Keratinocyte (primary cell): Measurements from ENCODE around the gene FCMR. TPM values are rescaled to one million over a fixed set of nuclear protein-coding genes. Genes with fewer than 3 reads are reported as not detected.

Experiments used
- DNase-seq: peaks from one replicate; pipeline ENCODE4 v3.0.0-alpha.2; 2011; ENCODE audit warnings: low read depth, missing footprints, low spot score
- FAIRE-seq: peaks from 2 replicates; lab custom pipeline; 2011; peaks lifted over from hg19 to GRCh38; lab: Jason Lieb, UNC
- H2AFZ ChIP-seq: 2 replicates; pipeline ENCODE4 v1.6.0; 2012; ENCODE audit warnings: low read length, control low read depth, inconsistent platforms; ENCODE audit not compliant: control insufficient read depth
- H3K27ac ChIP-seq: 2 replicates; pipeline ENCODE4 v1.5.1; 2011; ENCODE audit warnings: low read length; ENCODE audit not compliant: control insufficient read depth, insufficient read depth
- H3K27me3 ChIP-seq: 3 replicates; pipeline ENCODE4 v1.6.0; 2011; ENCODE audit warnings: low read length; ENCODE audit not compliant: control insufficient read depth, insufficient read depth; ENCODE audit errors: extremely low read depth
- H3K36me3 ChIP-seq, 2 experiments: 2 replicates in 1 of 2; 3 replicates in 1 of 2; pipeline ENCODE4 v1.5.1; 2011; ENCODE audit warnings: low read length in 2 of 2, mild to moderate bottlenecking in 1 of 2; ENCODE audit not compliant: control insufficient read depth in 2 of 2, insufficient read depth in 2 of 2; ENCODE audit errors: extremely low read depth in 1 of 2
- H3K4me1 ChIP-seq: 3 replicates; pipeline ENCODE4 v1.5.1; 2011; ENCODE audit warnings: low read length; ENCODE audit not compliant: control insufficient read depth, insufficient read depth; ENCODE audit errors: extremely low read depth
- H3K4me2 ChIP-seq: 3 replicates; pipeline ENCODE4 v1.6.0; 2011; ENCODE audit warnings: low read depth, low read length; ENCODE audit not compliant: control insufficient read depth, insufficient read depth; ENCODE audit errors: extremely low read depth
- H3K4me3 ChIP-seq, 3 experiments: fragments of 200-600 bp in 1 of 3; sonication (generic) in 1 of 3; 2 replicates in 2 of 3; 3 replicates in 1 of 3; pipeline ENCODE4 v1.5.1; 2011 to 2016; ENCODE audit warnings: low read length in 3 of 3, mild to moderate bottlenecking in 3 of 3, control low read depth in 2 of 3, inconsistent platforms in 1 of 3, low read depth in 1 of 3, mixed read lengths in 1 of 3, mixed run types in 1 of 3, moderate library complexity in 1 of 3; ENCODE audit not compliant: control insufficient read depth in 2 of 3, insufficient read depth in 2 of 3; ENCODE audit errors: extremely low read depth in 1 of 3
- H3K79me2 ChIP-seq: 2 replicates; pipeline ENCODE4 v1.6.0; 2012; ENCODE audit warnings: low read length; ENCODE audit not compliant: control insufficient read depth, insufficient read depth
- H3K9ac ChIP-seq: 3 replicates; pipeline ENCODE4 v1.6.0; 2011; ENCODE audit warnings: low read length; ENCODE audit not compliant: control insufficient read depth, insufficient read depth; ENCODE audit errors: extremely low read depth
- H3K9me1 ChIP-seq: 3 replicates; pipeline ENCODE4 v1.6.0; 2011; ENCODE audit warnings: low read length; ENCODE audit not compliant: control insufficient read depth, insufficient read depth; ENCODE audit errors: extremely low read depth
- H3K9me3 ChIP-seq: 2 replicates; pipeline ENCODE4 v1.5.1; 2012; ENCODE audit warnings: low read depth, low read length; ENCODE audit not compliant: control insufficient read depth
- H4K20me1 ChIP-seq: 3 replicates; pipeline ENCODE4 v1.6.0; 2011; ENCODE audit warnings: low read length; ENCODE audit not compliant: control insufficient read depth, insufficient read depth; ENCODE audit errors: extremely low read depth
- EZH2 ChIP-seq: IDR thresholded peaks from one replicate; pipeline ENCODE4 v1.6.1; 2012; ENCODE audit warnings: inconsistent platforms, mild to moderate bottlenecking, low read length, moderate library complexity
- dilution Hi-C: fragments of 300-500 bp; cut with MboI; formaldehyde crosslinking; loops from one replicate; pipeline ENCODE4 v1.7.0; 2020; ENCODE audit warnings: low sequenced_read_pairs; ENCODE audit not compliant: extremely low pct_ligation_motif_present
- polyA plus RNA-seq, 5 experiments: library from polyadenylated mRNA; depleted of rRNA in 3 of 5; stranded (reverse) in 3 of 5; stranded (forward) in 1 of 5; unstranded in 1 of 5; fragments of >200 nt; gene quantifications; 1 replicate in 1 of 5; 2 replicates in 3 of 5; 3 replicates in 1 of 5; pipeline versions ENCODE4 v1.2.1 to v1.2.3, GENCODE V29; 2011 to 2012; ENCODE audit warnings: missing spikeins in 2 of 5, low read depth in 1 of 5, low replicate concordance in 1 of 5
- TF ChIP-seq, protein P1 (sequence below), 3 experiments: IDR thresholded peaks in 1 of 3; conservative IDR thresholded peaks in 1 of 3; optimal IDR thresholded peaks in 1 of 3; 2 replicates in 2 of 3; 3 replicates in 1 of 3; pipeline versions ENCODE3 to v1.5.1; 2011; ENCODE audit warnings: low read length in 3 of 3, mild to moderate bottlenecking in 3 of 3, moderate library complexity in 2 of 3, control low read depth in 1 of 3, inconsistent platforms in 1 of 3; ENCODE audit not compliant: insufficient read depth in 2 of 3; ENCODE audit errors: extremely low read depth in 1 of 3

Gene FCMR
- polyA plus RNA-seq, 1 donor (not counting 4 experiments of a cell fraction or from before 2014, with no cell fraction given), result 1.8 TPM

DNA sequence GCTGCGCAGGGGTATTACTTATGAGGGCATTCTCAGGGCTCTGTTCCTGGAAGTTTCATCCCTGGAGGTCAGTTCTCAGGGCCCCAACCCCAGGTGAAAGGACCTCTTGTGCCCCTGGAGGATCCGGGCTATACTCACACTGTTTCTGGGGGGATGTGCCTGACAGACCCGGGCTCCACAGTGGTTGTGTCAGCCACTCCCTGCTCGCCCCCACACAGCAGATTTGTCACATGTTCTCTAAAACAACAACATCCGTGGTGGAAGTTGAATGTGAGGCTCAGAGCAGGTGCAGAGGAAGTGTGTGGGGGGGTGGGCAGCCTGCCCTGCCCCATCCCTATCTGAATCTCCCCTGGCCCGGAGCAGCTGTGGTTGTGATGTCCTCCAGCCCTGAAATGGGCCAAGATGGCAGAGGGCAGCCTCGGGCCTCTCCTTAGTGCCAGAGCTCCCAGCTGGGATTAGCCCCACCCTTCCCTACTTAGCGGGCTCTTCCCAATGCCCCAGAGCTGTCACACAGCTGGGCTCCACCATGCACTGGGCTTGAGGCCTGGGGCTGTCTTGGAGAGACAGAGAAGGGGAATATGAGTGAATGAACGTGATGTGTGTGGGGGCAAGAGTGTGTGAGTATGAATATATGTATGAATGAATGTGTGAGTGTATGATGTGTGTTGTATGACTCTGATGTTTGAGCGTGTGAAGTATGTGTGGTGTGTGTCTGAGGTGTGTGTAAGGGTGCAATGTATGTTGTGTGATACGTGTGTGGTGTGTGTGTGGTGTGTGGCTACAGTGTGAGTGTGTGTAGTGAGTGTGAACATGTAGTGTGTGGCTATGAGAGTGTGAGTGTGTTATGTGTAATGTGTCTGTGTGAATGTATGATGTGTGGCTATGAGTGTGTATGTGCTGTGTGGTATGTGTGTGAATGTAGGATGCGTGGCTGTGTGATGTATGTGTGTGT lies 1.5 kb upstream of the FCMR start:
- H2AFZ ChIP-seq, result no peak overlapping the region
- no peak overlapping the region for H3K27ac ChIP-seq
- dilution Hi-C loops, result loop anchor here (10.0 kb wide), 1 partner anchor 62 kb away; no protein-coding TSS in a partner anchor

DNA sequence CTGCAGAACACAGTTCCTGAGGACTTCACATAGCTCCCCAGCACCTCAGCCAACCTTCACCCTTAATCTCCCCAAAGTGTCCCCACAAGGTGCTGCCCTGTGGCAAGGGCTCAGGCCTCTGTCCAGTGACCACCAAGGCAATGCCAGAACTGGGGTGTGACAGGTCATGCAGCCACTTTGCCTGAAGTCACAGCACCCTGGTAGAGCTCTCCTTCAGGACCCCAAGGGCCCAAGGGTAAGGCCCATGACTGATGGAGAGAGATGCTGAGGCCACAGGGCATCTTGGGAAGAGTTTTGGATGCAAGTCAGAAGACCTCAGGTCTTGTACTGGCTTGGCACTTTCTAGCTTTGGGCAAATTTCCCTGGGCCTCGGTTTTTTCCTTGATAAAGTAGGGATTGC lies 783 bp upstream of the FCMR start:
- TF ChIP-seq, protein P1, sequence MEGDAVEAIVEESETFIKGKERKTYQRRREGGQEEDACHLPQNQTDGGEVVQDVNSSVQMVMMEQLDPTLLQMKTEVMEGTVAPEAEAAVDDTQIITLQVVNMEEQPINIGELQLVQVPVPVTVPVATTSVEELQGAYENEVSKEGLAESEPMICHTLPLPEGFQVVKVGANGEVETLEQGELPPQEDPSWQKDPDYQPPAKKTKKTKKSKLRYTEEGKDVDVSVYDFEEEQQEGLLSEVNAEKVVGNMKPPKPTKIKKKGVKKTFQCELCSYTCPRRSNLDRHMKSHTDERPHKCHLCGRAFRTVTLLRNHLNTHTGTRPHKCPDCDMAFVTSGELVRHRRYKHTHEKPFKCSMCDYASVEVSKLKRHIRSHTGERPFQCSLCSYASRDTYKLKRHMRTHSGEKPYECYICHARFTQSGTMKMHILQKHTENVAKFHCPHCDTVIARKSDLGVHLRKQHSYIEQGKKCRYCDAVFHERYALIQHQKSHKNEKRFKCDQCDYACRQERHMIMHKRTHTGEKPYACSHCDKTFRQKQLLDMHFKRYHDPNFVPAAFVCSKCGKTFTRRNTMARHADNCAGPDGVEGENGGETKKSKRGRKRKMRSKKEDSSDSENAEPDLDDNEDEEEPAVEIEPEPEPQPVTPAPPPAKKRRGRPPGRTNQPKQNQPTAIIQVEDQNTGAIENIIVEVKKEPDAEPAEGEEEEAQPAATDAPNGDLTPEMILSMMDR (optimal IDR thresholded peaks at IDR 0.05 in 1 of 3, IDR thresholded peaks at IDR 0.05 in 1 of 3, conservative IDR thresholded peaks at IDR 0.05 in 1 of 3; ENCODE audit: extremely low read depth in 1 of 3, insufficient read depth in 2 of 3, low read length in 3 of 3), result no peak
- TF ChIP-seq EZH2, result no peak
- no peak overlapping the region for H3K4me2 ChIP-seq
- no peak overlapping the region for H3K27ac ChIP-seq
- no peaks in the 10 kb centered on the region for H3K9me3 ChIP-seq
- H3K9me1 ChIP-seq, result no peaks in the 10 kb centered on the region
- no peaks in the 10 kb centered on the region for H3K27me3 ChIP-seq
- DNase-seq (no peak), FAIRE-seq (no peak)
- dilution Hi-C loops, result loop anchor here (10.0 kb wide), 1 partner anchor 62 kb away; no protein-coding TSS in a partner anchor
- no peak overlapping the region for H3K4me3 ChIP-seq
- no peaks in the 10 kb centered on the region for H3K4me1 ChIP-seq
- H4K20me1 ChIP-seq, result no peaks in the 10 kb centered on the region
- no peaks in the 10 kb centered on the region for H3K79me2 ChIP-seq
- no peak overlapping the region for H2AFZ ChIP-seq
- no peaks in the 10 kb centered on the region for H3K36me3 ChIP-seq
- no peak overlapping the region for H3K9ac ChIP-seq

More for the DNA sequence above, 1.5 kb upstream of the FCMR start:
- no peaks in the 10 kb centered on the region for H4K20me1 ChIP-seq
- no peaks in the 10 kb centered on the region for H3K79me2 ChIP-seq
- FAIRE-seq (no peak), DNase-seq (no peak)
- H3K9me3 ChIP-seq, result no peaks in the 10 kb centered on the region
- no peak overlapping the region for H3K4me2 ChIP-seq
- no peaks in the 10 kb centered on the region for H3K4me1 ChIP-seq
- H3K4me3 ChIP-seq, result no peak overlapping the region
- no peaks in the 10 kb centered on the region for H3K36me3 ChIP-seq
- no peaks in the 10 kb centered on the region for H3K27me3 ChIP-seq
- H3K9me1 ChIP-seq, result no peaks in the 10 kb centered on the region
- no peak overlapping the region for H3K9ac ChIP-seq
- TF ChIP-seq, protein P1 (optimal IDR thresholded peaks at IDR 0.05 in 1 of 3, IDR thresholded peaks at IDR 0.05 in 1 of 3, conservative IDR thresholded peaks at IDR 0.05 in 1 of 3; ENCODE audit: extremely low read depth in 1 of 3, insufficient read depth in 2 of 3, low read length in 3 of 3), result no peak
- no peak for TF ChIP-seq EZH2
